Measurements from ENCODE around the gene NKAIN1.
"Not testable (repeated sequence)": the region's sequence is repeated elsewhere in the genome, so short reads cannot be mapped to it uniquely, and the experiment has no call there.

NKAIN1 gene

GRCh38 chr1:31239653-31240241 is at the start of gene NKAIN1:
TSS of gene NKAIN1 (minus strand) at chr1:31239887. CDS start at chr1:31239547, 340 bp downstream.
- in situ Hi-C loops (cut with MboI; ENCODE audit: low pct_unique_long_range_greater_than_20kb, low sequenced_read_pairs, unreplicated experiment), result no loop called here
- TF ChIP-seq CTCF (IDR thresholded peaks at IDR 0.05; ENCODE audit: extremely low read depth, insufficient read depth, missing control alignments), result no peak
- peak; percentile 53 for DNase-seq (ENCODE audit: low spot score)

- in situ Hi-C loops (cut with MboI; ENCODE audit: low pct_unique_long_range_greater_than_20kb, low sequenced_read_pairs, unreplicated experiment), result no loop called here
- TF ChIP-seq CTCF (IDR thresholded peaks at IDR 0.05; ENCODE audit: extremely low read depth, insufficient read depth, missing control alignments), result no peak
- DNase-seq (ENCODE audit: low spot score), result no peak
Observed at GRCh38 chr1:31289021-31289420, 49.3 kb upstream of the NKAIN1 start.

- in situ Hi-C loops (cut with MboI; ENCODE audit: low pct_unique_long_range_greater_than_20kb, low sequenced_read_pairs, unreplicated experiment); DNase-seq (ENCODE audit: low spot score): not testable (repeated sequence)
Observed at GRCh38 chr1:31287791-31288190, 48.1 kb upstream of the NKAIN1 start.

GRCh38 chr1:31282426-31282825 is 42.7 kb upstream of the NKAIN1 start:
- in situ Hi-C loops (cut with MboI; ENCODE audit: low pct_unique_long_range_greater_than_20kb, low sequenced_read_pairs, unreplicated experiment); DNase-seq (ENCODE audit: low spot score): not testable (repeated sequence)

- in situ Hi-C loops (cut with MboI; ENCODE audit: low pct_unique_long_range_greater_than_20kb, low sequenced_read_pairs, unreplicated experiment), result no loop called here
- no peak for TF ChIP-seq CTCF (IDR thresholded peaks at IDR 0.05; ENCODE audit: extremely low read depth, insufficient read depth, missing control alignments)
Observed at GRCh38 chr1:31273619-31274018, 33.9 kb upstream of the NKAIN1 start.

GRCh38 chr1:31272369-31272768 is 32.7 kb upstream of the NKAIN1 start:
- no peak for DNase-seq (ENCODE audit: low spot score)
- in situ Hi-C loops (cut with MboI; ENCODE audit: low pct_unique_long_range_greater_than_20kb, low sequenced_read_pairs, unreplicated experiment), result no loop called here
- TF ChIP-seq CTCF (IDR thresholded peaks at IDR 0.05; ENCODE audit: extremely low read depth, insufficient read depth, missing control alignments), result no peak

More at GRCh38 chr1:31273619-31274018, 33.9 kb upstream of the NKAIN1 start:
- no peak for DNase-seq (ENCODE audit: low spot score)

GRCh38 chr1:31266547-31266946 is 26.9 kb upstream of the NKAIN1 start:
- no peak for DNase-seq (ENCODE audit: low spot score)
- no peak for TF ChIP-seq CTCF (IDR thresholded peaks at IDR 0.05; ENCODE audit: extremely low read depth, insufficient read depth, missing control alignments)
- in situ Hi-C loops (cut with MboI; ENCODE audit: low pct_unique_long_range_greater_than_20kb, low sequenced_read_pairs, unreplicated experiment), result no loop called here

Data from GM13977 (cell line).